RCC 7860 (cell line): ENCODE results near the gene PRPF19.

ENCODE experiments used
- DNase-seq: peaks from one replicate; pipeline ENCODE4 v3.0.0-alpha.2; 2015; ENCODE audit warnings: low spot score
- FAIRE-seq: peaks from 2 replicates; lab custom pipeline; 2012; peaks lifted over from hg19 to GRCh38; lab: Jason Lieb, UNC

PRPF19 gene

DNA sequence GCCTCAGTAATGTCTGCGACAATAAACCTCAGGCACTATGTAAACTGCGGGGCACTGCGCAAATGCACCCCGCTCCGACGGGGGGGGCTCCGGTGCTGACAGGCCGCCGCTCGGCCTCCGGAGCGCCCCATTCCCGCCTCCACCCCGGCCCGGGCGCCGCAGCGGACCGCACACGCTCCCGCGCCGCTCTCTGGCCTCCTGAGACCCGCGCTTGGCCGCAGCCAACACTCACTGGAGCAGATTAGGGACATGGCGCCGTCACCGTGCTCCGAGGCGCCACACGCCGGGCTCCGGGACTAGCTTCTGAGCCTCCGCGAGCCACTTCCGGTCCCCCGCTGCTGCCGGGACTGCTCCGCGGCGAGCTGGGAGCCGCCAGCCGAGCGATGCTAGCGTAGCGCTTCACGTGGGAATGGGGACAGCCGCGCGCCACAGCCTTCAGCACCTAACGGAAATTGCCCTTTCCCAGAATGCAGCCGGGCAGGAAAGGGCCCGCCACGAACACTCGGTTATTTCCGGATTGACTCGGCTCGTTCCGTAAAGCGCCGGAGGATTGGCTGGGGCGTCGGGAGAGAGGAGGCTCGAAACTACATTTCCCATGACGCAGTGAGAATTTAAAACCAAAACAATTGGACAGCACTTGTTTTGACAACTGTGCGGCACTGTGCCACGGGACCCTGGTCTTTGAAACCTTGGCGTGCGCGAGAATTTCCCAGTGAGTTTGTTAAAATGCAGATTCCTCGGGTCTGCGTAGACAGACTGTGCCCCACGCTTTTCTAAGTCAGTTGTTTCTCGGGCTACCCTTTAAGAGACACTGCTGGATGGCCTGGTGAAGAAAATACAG is at the start of gene PRPF19:
TSS of gene PRPF19 (minus strand) at position 454 of the 841 bp plus-strand sequence. CDS start at position 251, 203 bp downstream.
- DNase-seq, result peak; percentile 88
- peak; percentile 83 for FAIRE-seq

DNA sequence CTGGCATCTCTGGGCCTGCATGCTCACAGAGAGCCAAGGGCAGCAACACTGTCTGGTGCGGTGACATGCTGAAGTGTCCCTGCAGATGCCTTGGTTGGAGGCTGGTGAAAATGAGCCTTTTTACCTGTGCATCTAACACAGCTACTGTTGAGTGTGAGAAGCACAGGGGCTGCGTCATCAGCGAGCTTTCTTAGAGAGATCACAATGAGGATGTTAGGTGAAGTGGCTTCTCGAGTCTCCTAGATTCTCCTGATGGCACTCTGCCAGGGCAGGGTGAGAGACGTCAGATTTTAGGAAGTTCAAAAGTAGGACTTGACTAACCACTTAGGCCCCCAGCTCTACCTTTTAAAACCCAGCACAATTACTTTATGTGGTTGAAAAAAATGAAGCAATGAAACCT is 49.2 kb upstream of the PRPF19 start:
- DNase-seq, result no peak
- no peak for FAIRE-seq

DNA sequence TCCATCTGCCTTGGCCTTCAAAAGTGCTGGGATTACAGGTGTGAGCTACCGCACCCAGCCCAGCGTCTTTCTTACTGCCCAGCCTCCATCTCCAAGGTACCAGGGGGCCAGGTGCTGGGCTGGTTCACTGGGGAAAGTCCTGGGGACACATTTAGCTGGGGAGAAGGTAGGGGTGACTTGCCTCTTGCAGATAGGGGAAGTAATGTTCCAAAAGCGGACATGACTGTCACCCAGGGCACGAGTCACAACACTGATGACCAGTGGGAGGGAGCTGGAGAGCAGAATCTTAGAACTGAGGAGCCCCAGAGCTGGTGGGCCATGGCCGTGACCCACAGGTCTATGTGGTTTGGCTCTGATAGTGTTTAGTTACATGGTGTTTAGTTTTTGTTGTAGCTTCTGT is 48.0 kb upstream of the PRPF19 start:
- FAIRE-seq (no peak), DNase-seq (no peak)

DNA sequence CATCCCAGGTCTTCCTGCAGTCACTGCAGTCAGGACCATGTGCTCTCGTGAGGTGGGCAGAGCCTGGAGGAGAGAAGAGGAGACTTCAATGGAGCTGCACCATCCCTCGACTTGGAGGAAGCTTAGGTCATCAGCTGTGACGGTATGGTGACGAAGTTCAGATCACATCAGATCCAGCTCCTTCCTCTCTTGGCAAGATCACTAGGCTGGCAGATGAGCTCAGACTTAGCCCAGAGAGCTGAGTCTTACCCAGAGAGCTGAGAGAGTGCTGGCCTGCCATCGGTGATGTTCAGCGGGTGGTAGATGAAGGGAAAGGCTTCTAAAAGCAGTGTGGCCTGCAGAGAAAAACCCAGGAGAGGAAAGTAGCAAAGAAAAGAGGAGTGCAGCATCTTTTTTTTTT is 47.4 kb upstream of the PRPF19 start:
- no peak for DNase-seq

DNA sequence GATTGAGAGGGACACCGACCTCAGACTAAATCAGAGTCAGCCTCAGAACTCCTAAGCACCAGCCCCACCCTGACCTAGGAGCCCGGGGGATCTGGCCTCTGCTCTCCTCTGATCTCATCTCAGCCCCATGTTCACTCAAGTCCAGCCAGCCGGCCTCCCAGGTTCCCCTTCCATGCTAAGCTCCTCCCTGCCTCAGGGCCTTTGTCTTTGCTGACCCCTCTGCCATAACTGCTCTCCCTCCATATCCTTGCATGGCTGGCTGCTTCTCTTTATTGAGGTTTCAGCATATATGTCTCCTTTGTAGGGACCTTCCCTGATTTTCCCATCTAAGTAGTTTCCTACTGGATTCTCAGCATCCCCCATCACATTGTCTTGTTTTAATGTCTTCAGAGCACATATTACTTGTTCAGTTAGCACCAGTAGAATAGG is 46.4 kb upstream of the PRPF19 start:
- no peak for FAIRE-seq
- no peak for DNase-seq

More for the DNA sequence above, 47.4 kb upstream of the PRPF19 start:
- FAIRE-seq, result no peak

DNA sequence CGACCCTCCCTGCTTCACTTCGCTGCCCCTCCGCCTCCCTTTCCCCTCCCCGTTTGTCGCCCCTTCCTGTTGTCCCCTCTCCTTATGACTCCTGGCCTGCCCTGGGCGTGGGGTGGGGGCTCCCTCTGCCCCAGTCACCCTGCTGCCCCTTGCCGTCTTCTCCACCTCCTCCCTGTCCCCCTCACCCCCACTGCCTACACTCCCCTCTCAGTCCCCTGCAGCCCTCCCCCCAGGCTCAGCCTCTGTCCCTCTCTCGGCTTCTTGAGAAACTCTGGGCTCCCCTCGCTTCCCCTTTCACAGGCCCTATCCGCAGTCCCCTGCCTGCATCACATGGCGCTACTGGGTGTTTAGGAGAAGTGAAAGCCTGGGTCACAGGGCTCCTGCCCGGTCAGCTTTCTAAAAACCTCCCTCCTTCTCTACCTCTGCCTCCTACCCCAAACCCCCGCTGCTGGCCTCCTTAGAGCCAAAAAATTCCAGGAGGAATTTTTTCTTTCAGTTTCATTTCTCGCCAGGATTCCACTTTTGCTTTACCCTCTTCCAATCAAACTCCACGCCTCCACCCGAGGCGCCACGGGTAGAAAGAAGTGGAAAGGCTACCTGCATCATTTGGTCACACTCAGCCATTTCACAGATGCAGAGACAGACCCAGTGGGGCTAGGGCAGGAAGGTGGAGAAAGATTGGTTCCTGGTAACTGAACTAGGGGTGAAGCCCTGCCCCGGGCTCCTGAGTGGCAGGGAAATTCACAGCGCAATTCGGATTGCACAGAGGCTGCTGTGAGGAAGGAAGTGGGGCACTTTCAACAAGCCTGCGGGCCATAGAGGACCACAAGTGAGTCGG is 45.7 kb upstream of the PRPF19 start, which contains the start of gene SLC15A3:
TSS of gene SLC15A3 (minus strand) at position 273 of the 838 bp plus-strand sequence. CDS start 625 bp downstream, outside the sequence.
- no peak for FAIRE-seq
- DNase-seq, result no peak

DNA sequence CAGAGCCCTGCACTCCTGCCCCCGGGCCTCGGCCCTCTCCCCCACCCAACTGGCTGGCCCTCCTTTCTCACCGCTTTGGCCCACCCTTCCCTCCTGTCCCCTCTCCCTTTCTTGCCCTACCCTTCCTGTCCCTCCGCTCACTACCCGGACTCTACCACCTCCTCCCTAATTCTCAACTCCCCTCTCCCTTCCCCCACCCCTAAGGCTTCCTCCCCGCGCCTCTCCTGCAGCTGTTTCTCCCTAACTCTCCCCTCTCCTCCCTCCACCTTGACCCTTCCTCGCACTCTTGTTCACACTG is 45.2 kb upstream of the PRPF19 start:
- no peak for FAIRE-seq

DNA sequence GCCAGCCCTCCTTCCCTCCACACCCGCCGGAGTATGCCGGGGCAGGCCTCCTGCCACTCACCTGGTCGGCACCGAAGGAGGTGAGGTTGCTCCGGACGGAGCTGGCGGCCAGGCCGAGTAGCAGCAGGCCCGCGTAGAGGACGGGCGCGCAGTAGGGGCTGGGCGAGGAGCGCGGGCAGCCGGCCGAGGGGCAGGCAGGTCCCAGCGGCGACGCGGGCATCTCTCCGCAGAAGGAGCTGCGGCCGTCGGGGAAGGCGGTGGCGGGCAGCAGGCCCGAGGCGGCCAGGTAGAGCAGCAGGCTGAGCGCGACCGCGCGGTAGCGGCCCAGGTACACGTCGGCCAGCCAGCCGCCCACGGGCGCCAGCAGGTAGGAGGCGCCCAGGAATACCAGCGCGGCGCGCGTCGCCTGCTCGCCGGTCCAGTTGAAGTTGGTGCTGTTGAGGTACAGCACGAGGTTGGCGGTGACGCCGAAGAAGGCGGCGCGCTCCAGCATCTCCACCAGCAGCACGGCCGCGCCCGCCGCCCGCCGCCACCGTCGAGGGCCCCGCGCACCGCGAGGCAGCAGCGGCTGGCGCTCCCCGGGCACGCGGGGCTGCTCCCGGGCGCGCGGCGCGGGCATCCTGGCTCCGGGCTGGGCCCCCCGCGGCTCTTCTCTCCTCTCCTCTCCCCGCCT is 44.7 kb upstream of the PRPF19 start:
- FAIRE-seq (no peak), DNase-seq (no peak)

More for the DNA sequence above, 45.2 kb upstream of the PRPF19 start:
- no peak for DNase-seq

DNA sequence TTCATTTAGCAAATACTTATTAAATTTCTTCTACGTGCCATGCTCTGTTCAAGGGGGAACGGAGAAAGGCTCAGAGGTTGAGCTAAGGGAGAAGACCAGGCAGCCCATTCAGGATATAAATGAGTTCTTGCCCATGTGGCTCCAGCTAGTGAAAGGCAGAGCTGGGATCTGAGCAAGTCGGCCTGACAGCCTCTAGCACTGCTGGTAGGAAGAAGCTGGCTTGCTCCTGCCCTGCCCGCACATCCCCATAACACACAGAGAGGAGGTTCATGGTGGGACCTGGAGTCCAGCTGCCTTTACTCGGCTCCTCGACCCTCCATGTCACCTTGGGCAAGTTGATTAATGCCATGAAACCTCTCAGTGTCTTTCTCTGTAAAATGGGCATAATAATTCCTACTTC is 43.6 kb upstream of the PRPF19 start:
- DNase-seq, result no peak
- FAIRE-seq, result no peak

DNA sequence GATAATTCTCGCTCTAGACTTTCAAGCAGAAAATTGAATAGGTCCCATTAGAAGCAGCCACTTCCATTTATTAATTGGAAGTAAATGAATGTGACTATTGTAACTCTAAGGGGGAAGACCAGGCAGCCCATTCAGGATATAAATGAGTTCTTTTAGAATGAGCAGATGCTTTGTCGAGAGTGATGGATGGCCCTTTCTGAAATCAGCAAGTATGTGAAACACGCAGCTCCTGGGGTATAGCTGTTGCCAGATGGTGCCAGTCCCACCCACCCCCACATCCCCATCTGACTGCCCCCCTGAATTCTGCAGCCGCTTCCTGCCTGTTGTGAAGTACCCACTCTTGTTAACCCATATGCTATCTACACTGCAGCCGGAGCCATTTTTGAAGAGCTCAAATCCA is 41.9 kb upstream of the PRPF19 start:
- no peak for FAIRE-seq
- DNase-seq, result no peak

DNA sequence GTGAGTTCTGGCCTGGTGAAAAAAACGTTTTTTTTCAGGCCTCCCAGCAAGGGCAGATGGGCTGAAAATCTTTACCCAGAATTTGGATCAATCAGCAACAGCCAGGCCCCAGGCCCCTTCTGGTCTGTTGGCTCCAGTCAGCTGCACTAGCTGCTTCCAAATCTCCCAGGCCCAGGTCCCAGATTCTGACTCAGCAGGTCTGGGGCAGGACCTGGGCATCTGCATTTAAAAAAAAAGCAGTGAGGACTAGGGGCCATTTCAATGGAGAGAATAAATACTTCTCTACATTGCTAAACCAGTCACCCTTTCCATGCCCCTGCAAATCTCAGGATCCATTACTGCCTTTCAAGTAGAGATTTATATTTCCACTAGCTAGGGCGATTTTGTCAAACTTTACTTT is 41.3 kb upstream of the PRPF19 start:
- DNase-seq, result no peak
- FAIRE-seq, result no peak

DNA sequence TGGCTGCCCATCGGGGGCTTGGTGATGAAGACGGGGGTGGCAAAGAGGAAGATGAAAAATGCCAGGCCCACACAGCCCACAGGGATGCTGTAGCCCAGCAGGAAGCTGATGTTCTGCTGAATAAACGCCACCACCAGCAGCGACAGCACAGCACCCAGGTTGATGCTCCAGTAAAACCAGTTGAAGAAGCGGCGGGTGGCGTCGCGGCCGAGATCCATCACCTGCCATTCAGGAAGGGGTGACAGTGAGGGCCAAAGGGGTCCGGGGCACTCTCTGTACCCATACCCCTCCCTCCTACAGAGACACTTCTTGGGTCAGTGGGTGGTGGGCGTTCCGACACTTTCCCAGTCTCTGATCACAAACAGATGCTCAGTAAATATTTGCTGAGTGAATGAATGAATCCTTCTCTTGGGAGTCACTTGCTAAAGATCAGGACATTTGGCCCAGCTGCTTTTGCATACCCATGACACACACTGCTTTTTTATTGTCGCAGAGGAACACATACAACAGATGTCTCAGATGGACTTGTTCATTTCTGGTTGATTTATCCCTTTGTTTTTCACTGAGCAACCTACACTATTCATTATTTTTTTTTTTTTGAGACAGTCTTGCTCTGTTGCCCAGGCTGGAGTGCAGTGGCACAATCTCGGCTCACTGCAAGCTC is 40.3 kb upstream of the PRPF19 start:
- no peak for DNase-seq
- no peak for FAIRE-seq

DNA sequence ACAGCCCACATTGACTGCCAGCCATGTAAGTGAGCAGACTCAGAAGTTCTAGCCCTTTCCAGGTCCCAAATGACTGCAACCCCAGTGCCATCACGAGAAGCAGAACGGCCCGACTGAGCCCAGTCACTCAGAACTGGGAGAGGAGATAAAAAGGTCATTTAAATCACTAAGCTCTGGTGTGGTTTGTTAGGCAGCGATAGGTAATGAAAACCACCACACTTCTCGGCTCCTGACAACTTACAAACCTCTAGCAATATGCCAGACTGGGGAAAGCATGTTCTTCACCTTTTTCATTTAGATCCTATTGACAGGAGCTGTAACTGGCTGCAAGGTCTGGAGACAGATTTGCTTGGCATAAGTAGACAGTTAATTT is 38.9 kb upstream of the PRPF19 start:
- DNase-seq, result no peak
- FAIRE-seq, result no peak

DNA sequence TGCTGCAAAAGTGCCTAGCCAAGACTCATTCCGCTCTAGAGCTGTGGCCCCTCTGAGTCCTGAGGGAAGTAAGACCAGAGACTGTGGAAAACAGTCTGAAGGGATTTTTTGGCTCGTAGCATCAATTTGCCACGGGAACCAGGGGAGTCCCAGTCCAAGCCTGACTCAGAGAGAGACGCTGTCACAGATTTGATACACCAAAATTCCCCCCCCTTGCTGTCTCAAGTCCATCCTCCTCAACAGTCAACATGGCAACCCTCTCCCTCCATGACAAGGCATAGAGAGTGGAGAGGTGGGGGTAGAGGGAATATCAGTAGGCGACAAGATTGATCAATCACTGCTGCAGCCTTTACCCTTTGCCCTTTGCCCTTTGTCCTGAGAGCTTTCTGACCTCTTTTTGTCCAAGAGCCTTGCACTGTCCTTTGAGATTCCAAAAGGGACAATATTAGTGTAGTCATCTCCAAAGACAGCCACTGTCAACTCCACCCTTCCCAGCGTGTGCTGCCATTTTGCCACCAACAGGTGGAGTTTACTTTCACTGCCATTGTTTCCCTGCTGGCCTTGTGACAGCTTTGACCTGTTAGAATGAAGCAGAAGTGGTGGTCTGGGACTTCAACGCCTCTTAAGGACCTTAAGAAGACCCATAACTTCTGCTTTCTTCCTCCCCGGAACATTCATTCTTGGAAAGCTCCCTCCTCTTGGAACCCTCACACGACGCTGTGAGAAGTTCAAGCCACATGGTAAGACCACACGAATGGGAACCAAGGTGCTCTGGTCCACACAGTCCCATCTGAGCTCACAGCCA is 38.3 kb upstream of the PRPF19 start:
- DNase-seq, result no peak
- no peak for FAIRE-seq

DNA sequence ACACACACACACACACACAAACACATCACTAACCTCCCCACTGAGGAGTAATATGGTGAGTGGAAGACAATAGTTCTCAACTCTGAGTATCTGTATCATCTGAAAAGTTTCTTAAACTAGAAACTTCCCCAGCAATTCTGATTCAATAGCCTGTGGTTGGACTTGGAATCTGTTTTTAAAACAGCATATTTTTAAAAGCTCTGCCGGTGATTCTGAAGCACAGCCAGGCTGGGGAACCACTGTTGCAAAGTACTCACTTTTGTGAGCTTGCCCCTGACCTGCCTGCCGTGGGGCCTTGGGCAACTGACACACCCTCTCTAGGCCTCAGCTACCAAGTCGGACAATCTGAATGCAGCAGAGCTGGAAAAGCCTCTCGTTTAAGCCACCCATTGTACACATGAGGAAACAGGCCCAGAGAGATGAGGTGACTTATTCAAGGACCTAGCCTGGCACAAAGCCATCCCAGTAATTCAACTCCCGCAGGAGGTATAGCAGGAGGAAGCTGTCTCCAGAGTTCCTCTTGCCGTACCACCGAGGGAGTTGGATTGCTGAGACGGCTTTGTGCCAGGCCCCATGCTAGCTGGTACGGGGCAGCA is 36.7 kb upstream of the PRPF19 start:
- FAIRE-seq (no peak), DNase-seq (no peak)

DNA sequence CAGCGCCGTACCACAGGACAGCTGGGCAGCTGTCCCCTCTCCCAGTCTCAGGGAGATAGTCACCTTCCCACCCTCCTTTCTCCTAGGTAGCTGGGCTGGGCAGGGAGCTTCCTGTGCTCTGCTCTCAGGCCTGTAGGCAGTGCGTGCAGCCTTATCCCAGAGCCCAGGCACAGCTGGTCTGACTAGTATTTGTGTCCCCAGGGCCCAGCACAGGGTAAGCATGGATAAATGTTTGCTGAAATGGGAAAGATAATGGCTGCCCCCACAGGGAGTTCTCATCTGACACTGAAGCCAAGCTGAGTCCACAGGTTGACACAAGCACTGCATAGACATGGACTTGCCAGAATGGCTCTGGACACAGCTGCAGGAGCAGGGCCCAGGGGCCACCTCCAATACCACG is 35.8 kb upstream of the PRPF19 start:
- FAIRE-seq, result no peak
- DNase-seq, result no peak

DNA sequence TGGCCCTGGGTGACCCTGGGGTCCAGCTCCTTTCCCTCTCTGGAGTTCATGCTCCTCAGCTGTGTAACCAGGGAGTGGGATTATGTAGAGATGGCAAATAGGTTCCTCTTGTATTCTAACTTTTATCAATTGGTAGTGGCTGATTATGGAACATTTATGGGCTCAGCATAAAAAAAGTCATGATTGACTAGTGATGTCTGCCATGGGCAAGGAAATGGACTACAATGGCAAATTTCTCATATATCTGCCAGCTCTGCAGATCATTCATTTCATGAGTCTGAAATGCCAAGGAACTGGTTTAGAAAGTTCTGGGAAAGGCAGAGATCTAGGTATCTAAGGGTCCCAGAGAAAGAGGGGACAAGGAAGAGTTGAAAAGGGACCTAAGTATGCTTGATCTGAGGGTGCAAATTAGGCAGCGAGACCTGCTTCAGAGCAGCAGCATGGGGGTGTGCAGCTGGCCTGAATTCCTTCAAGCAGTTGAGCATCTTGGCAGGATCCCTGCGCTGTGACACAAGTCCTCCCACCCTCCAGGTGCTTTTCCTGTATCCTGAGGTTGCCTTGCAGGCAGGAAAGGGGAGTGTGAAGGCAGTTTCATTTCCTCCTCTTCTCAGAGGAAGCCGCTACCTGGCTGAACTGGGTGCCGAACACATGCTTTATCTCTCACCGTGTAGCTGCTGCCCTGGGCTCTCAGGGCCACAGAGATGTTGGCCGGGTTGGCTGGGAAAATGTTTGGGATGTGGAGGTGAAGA is 35.2 kb upstream of the PRPF19 start:
- no peak for DNase-seq
- FAIRE-seq, result no peak

DNA sequence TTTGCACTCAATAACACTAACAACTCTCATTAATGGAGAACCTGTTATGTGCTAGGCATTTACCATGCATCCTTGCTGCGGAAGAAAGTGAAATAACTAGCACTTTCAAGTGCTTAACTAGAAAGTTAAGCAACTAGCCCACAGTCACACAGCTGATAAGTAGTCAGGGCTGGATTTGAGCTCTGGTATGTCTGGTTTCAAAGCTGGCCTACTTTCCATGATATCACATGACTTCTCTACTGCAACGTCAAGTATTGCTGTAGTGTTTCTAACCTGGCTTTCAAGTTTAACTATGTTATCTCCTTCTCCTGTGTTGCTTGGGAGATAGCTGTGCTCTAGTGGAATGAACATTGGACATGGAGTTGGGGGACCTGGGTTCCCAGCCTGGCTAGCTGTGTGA is 33.5 kb upstream of the PRPF19 start:
- FAIRE-seq, result no peak
- no peak for DNase-seq

DNA sequence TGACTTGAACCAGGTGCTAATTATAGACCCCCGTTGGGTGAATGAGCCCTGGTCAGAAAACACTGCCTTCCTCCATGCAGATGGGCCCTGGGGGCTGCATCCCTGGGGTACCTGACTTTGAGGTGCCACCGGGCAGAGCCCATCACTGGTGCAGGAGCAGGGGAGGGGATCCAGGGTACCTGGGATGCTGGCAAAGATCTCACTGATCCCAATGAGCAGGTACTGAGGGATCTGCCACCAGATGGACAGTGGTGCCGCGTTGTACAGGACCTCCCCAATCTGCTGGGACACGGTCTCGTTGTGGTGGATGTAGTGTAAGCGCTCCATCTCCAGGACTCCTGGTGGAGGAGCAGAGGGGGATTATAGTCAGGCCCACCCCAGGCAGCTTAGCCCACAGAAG is 32.9 kb upstream of the PRPF19 start:
- DNase-seq, result no peak
- no peak for FAIRE-seq
